Transverse colon (tissue), 3 donors: ENCODE measurements around the gene VRTN.

Experiments used
- CTCF ChIP-seq, 5 experiments: fragments of 200-600 bp in 3 of 5; fragments of 450-650 bp in 2 of 5; sonication (generic) in 3 of 5; IDR thresholded peaks; 1 replicate in 2 of 5; 2 replicates in 3 of 5; pipeline ENCODE4 v1.5.1; 2016 to 2017; ENCODE audit warnings: antibody characterized with exemption in 5 of 5, inconsistent platforms in 3 of 5, mild to moderate bottlenecking in 2 of 5, moderate library complexity in 1 of 5
- EP300 ChIP-seq: sonication (generic); formaldehyde crosslinking; IDR thresholded peaks from one replicate; pipeline ENCODE4 v1.6.1; 2017; ENCODE audit warnings: antibody characterized with exemption, low read depth
- POLR2A ChIP-seq: fragments of 450-650 bp; IDR thresholded peaks from one replicate; pipeline ENCODE4 v1.6.1; 2016; ENCODE audit warnings: antibody characterized with exemption, mild to moderate bottlenecking, moderate library complexity

DNA sequence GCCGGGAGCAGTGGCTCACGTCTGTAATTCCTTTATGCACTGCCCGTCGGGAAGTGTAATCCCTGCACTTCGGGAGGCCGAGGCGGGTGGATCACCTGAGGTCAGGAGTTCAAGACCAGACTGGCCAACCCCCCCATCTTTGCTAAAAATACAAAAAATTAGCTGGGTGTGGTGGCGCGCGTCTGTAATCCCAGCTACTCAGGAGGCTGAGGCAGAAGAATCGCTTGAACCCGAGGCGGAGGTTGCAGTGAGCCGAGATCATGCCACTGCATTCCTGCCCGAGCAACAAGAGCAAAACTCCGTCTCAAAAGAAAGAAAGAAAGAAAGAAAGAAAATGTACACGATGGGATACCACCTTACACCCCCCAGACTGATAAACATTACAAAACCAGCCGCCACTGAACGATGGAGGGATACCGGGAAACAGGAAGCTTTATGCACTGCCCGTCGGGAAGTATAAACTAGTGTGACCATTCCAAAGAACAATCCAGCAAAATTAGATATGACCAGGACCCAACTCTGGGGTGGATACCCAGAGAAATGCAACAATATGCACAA is 46.6 kb upstream of the VRTN start:
- TF ChIP-seq CTCF (IDR thresholded peaks at IDR 0.05) (no peak), POLR2A (no peak), EP300 (no peak)
